Activated T-helper 17 cell treated with anti-CD3 and anti-CD28 coated beads, Interleukin-2, amount 50 U/mL, for 72 hours (primary cell): Measurements from ENCODE around the gene CDK14. TPM values are rescaled to one million over a fixed set of nuclear protein-coding genes. Genes with fewer than 3 reads are reported as not detected.
"Not testable (repeated sequence)": the region's sequence is repeated elsewhere in the genome, so short reads cannot be mapped to it uniquely, and the experiment has no call there.

ENCODE experiments used
- ATAC-seq: fragments of 150-1000 bp; cut with Tn5 transposase; replicated peaks from 2 replicates; pipeline ENCODE4 v1.10.0; 2021; ENCODE audit warnings: mild to moderate bottlenecking, moderate library complexity
- H3K27ac Mint-ChIP-seq: one replicate; pipeline ENCODE4 v1.8.0; 2022; ENCODE audit warnings: mixed read lengths
- H3K27me3 Mint-ChIP-seq: one replicate; pipeline ENCODE4 v1.8.0; 2022; ENCODE audit warnings: mixed read lengths
- H3K36me3 Mint-ChIP-seq: one replicate; pipeline ENCODE4 v1.8.0; 2022; ENCODE audit warnings: low read depth, mild to moderate bottlenecking, mixed read lengths
- H3K4me1 Mint-ChIP-seq: one replicate; pipeline ENCODE4 v1.8.0; 2022; ENCODE audit warnings: mixed read lengths
- H3K4me3 Mint-ChIP-seq: one replicate; pipeline ENCODE4 v1.8.0; 2022; ENCODE audit warnings: mild to moderate bottlenecking, mixed read lengths
- H3K9me3 Mint-ChIP-seq: one replicate; pipeline ENCODE4 v1.8.0; 2022; ENCODE audit warnings: mixed read lengths
- total RNA-seq, 2 donors: library from RNA; stranded (reverse); gene quantifications; one replicate each; pipeline ENCODE4 v1.2.3, GENCODE V29; 2022

CDK14 gene
- total RNA-seq, 2 donors from 2014 or later = 0.04 to 1.4 TPM

- Mint-ChIP-seq H3K9me3 (peaks cover 15% of the 10 kb centered on the region), H3K4me3 (no peak overlapping the region), H3K27ac (no peak overlapping the region), H3K36me3 (no peaks in the 10 kb centered on the region), H3K4me1 (no peaks in the 10 kb centered on the region), H3K27me3 (no peaks in the 10 kb centered on the region)
- no peak for ATAC-seq
Observed at GRCh38 chr7:90897961-90898469, 301.9 kb downstream of the CDK14 start.

- Mint-ChIP-seq H3K4me1 (no peaks in the 10 kb centered on the region), H3K4me3 (no peak overlapping the region), H3K9me3 (peaks cover 18% of the 10 kb centered on the region), H3K27me3 (no peaks in the 10 kb centered on the region), H3K27ac (no peak overlapping the region), H3K36me3 (no peaks in the 10 kb centered on the region)
- ATAC-seq = no peak
Observed at GRCh38 chr7:90900628-90901356, 304.7 kb downstream of the CDK14 start.

GRCh38 chr7:90903841-90904240, 307.7 kb downstream of the CDK14 start:
- no peak overlapping the region for H3K4me3 Mint-ChIP-seq
- no peak overlapping the region for H3K27ac Mint-ChIP-seq
- no peak for ATAC-seq
- no peaks in the 10 kb centered on the region for H3K36me3 Mint-ChIP-seq
- no peaks in the 10 kb centered on the region for H3K4me1 Mint-ChIP-seq
- no peaks in the 10 kb centered on the region for H3K27me3 Mint-ChIP-seq
- peaks cover 15% of the 10 kb centered on the region for H3K9me3 Mint-ChIP-seq

- H3K4me1 Mint-ChIP-seq = no peaks in the 10 kb centered on the region
- no peak overlapping the region for H3K27ac Mint-ChIP-seq
- no peak overlapping the region for H3K4me3 Mint-ChIP-seq
- ATAC-seq = no peak
- H3K36me3 Mint-ChIP-seq = no peaks in the 10 kb centered on the region
- H3K27me3 Mint-ChIP-seq = no peaks in the 10 kb centered on the region
- no peaks in the 10 kb centered on the region for H3K9me3 Mint-ChIP-seq
Observed at GRCh38 chr7:90910136-90910535, 314.0 kb downstream of the CDK14 start.

GRCh38 chr7:90916319-90916718, 320.2 kb downstream of the CDK14 start:
- H3K36me3 Mint-ChIP-seq = no peaks in the 10 kb centered on the region
- H3K27ac Mint-ChIP-seq = no peak overlapping the region
- ATAC-seq = no peak
- no peaks in the 10 kb centered on the region for H3K27me3 Mint-ChIP-seq
- H3K4me1 Mint-ChIP-seq = no peaks in the 10 kb centered on the region
- H3K9me3 Mint-ChIP-seq = no peaks in the 10 kb centered on the region
- H3K4me3 Mint-ChIP-seq = no peak overlapping the region

GRCh38 chr7:90917539-90917938, 321.4 kb downstream of the CDK14 start:
- Mint-ChIP-seq H3K27me3 (no peaks in the 10 kb centered on the region), H3K4me1 (no peaks in the 10 kb centered on the region), H3K27ac (no peak overlapping the region), H3K9me3 (no peaks in the 10 kb centered on the region), H3K4me3 (no peak overlapping the region), H3K36me3 (no peaks in the 10 kb centered on the region)
- no peak for ATAC-seq

GRCh38 chr7:90918303-90918702, 322.2 kb downstream of the CDK14 start:
- no peaks in the 10 kb centered on the region for H3K4me1 Mint-ChIP-seq
- H3K4me3 Mint-ChIP-seq = no peak overlapping the region
- no peaks in the 10 kb centered on the region for H3K36me3 Mint-ChIP-seq
- H3K27ac Mint-ChIP-seq = no peak overlapping the region
- no peaks in the 10 kb centered on the region for H3K27me3 Mint-ChIP-seq
- no peak for ATAC-seq
- no peaks in the 10 kb centered on the region for H3K9me3 Mint-ChIP-seq

GRCh38 chr7:90919816-90920215, 323.7 kb downstream of the CDK14 start:
- Mint-ChIP-seq H3K27me3 (no peaks in the 10 kb centered on the region), H3K27ac (no peak overlapping the region), H3K9me3 (no peaks in the 10 kb centered on the region), H3K4me3 (no peak overlapping the region), H3K36me3 (no peaks in the 10 kb centered on the region), H3K4me1 (no peaks in the 10 kb centered on the region)
- no peak for ATAC-seq

- Mint-ChIP-seq H3K27ac (no peak overlapping the region), H3K36me3 (no peaks in the 10 kb centered on the region), H3K9me3 (no peaks in the 10 kb centered on the region), H3K4me1 (no peaks in the 10 kb centered on the region), H3K4me3 (no peak overlapping the region), H3K27me3 (no peaks in the 10 kb centered on the region)
- ATAC-seq = no peak
Observed at GRCh38 chr7:90920336-90920735, 324.2 kb downstream of the CDK14 start.

- no peaks in the 10 kb centered on the region for H3K27me3 Mint-ChIP-seq
- no peaks in the 10 kb centered on the region for H3K36me3 Mint-ChIP-seq
- H3K27ac Mint-ChIP-seq = no peak overlapping the region
- H3K4me1 Mint-ChIP-seq = no peaks in the 10 kb centered on the region
- H3K4me3 Mint-ChIP-seq = no peak overlapping the region
- no peak for ATAC-seq
- H3K9me3 Mint-ChIP-seq = no peaks in the 10 kb centered on the region
Observed at GRCh38 chr7:90923541-90923997, 327.4 kb downstream of the CDK14 start.

GRCh38 chr7:90928700-90929424, 332.7 kb downstream of the CDK14 start:
- not testable (repeated sequence) for H3K4me1 Mint-ChIP-seq, ATAC-seq, H3K27ac Mint-ChIP-seq, H3K36me3 Mint-ChIP-seq, H3K9me3 Mint-ChIP-seq, H3K27me3 Mint-ChIP-seq, H3K4me3 Mint-ChIP-seq

GRCh38 chr7:90931986-90932916, 336.1 kb downstream of the CDK14 start:
- Mint-ChIP-seq H3K4me3 (no peak overlapping the region), H3K27ac (no peak overlapping the region)
- no peak for ATAC-seq

GRCh38 chr7:90933041-90933440, 336.9 kb downstream of the CDK14 start:
- Mint-ChIP-seq H3K27me3 (no peaks in the 10 kb centered on the region), H3K36me3 (no peaks in the 10 kb centered on the region), H3K4me3 (no peak overlapping the region), H3K4me1 (no peaks in the 10 kb centered on the region), H3K27ac (no peak overlapping the region), H3K9me3 (no peaks in the 10 kb centered on the region)
- ATAC-seq = no peak

More at GRCh38 chr7:90931986-90932916, 336.1 kb downstream of the CDK14 start:
- no peaks in the 10 kb centered on the region for H3K36me3 Mint-ChIP-seq
- H3K4me1 Mint-ChIP-seq = no peaks in the 10 kb centered on the region
- H3K9me3 Mint-ChIP-seq = no peaks in the 10 kb centered on the region
- H3K27me3 Mint-ChIP-seq = no peaks in the 10 kb centered on the region

- Mint-ChIP-seq H3K4me1 (no peaks in the 10 kb centered on the region), H3K27ac (no peak overlapping the region), H3K4me3 (no peak overlapping the region), H3K9me3 (no peaks in the 10 kb centered on the region), H3K27me3 (no peaks in the 10 kb centered on the region), H3K36me3 (no peaks in the 10 kb centered on the region)
- ATAC-seq = no peak
Observed at GRCh38 chr7:90933984-90934383, 337.9 kb downstream of the CDK14 start.
